Mesenchymal stem cell (in vitro differentiated cells and primary cell): ENCODE data around the gene KRT82.

Experiments
- DNase-seq: peaks from one replicate; pipeline ENCODE4 v3.0.0-alpha.2; 2013
- H2AFZ ChIP-seq: one replicate; pipeline ENCODE4 v1.6.1; 2013; ENCODE audit warnings: low read depth, mild to moderate bottlenecking, control low read depth, inconsistent platforms, low read length, moderate library complexity
- H2AK5ac ChIP-seq: 2 replicates; pipeline ENCODE4 v1.6.1; 2013; ENCODE audit warnings: low read length, moderate library complexity, mild to moderate bottlenecking, inconsistent platforms; ENCODE audit not compliant: severe bottlenecking
- H2BK120ac ChIP-seq: one replicate; pipeline ENCODE4 v1.6.1; 2013; ENCODE audit warnings: low read depth, mild to moderate bottlenecking, inconsistent platforms, low read length, moderate library complexity
- H2BK12ac ChIP-seq, 2 experiments: one replicate each; pipeline ENCODE4 v1.6.1; 2013; ENCODE audit warnings: inconsistent platforms in 2 of 2, low read length in 2 of 2, mild to moderate bottlenecking in 2 of 2, moderate library complexity in 2 of 2, control low read depth in 1 of 2
- H2BK15ac ChIP-seq: one replicate; pipeline ENCODE4 v1.6.1; 2013; ENCODE audit warnings: mild to moderate bottlenecking, low read depth, inconsistent platforms; ENCODE audit not compliant: poor library complexity, severe bottlenecking
- H2BK5ac ChIP-seq: 2 replicates; pipeline ENCODE4 v1.6.1; 2013; ENCODE audit warnings: low read depth, mild to moderate bottlenecking, low read length, control low read depth, inconsistent platforms; ENCODE audit not compliant: poor library complexity, severe bottlenecking
- H3K14ac ChIP-seq, 2 experiments: one replicate each; pipeline ENCODE4 v1.6.1; 2013; ENCODE audit warnings: inconsistent platforms in 2 of 2, low read length in 2 of 2, control low read depth in 1 of 2, mild to moderate bottlenecking in 1 of 2, moderate library complexity in 1 of 2
- H3K18ac ChIP-seq, 2 experiments: one replicate each; pipeline ENCODE4 v1.6.1; 2013; ENCODE audit warnings: inconsistent platforms in 2 of 2, low read length in 2 of 2, control low read depth in 1 of 2, low read depth in 1 of 2, mild to moderate bottlenecking in 1 of 2
- H3K23ac ChIP-seq, 2 experiments: one replicate each; pipeline ENCODE4 v1.6.1; 2013; ENCODE audit warnings: inconsistent platforms in 2 of 2, low read length in 2 of 2, mild to moderate bottlenecking in 2 of 2, moderate library complexity in 2 of 2, control low read depth in 1 of 2
- H3K27ac ChIP-seq: 2 replicates; pipeline ENCODE4 v1.5.1; 2013; ENCODE audit warnings: mild to moderate bottlenecking, moderate library complexity, low read length, control low read depth, inconsistent platforms; ENCODE audit not compliant: poor library complexity, severe bottlenecking
- H3K27me3 ChIP-seq, 2 experiments: 2 replicates each; pipeline versions ENCODE4 v1.6.1 to v1.7.0; 2013; ENCODE audit warnings: low read length in 2 of 2, mild to moderate bottlenecking in 2 of 2, moderate library complexity in 2 of 2, control low read depth in 1 of 2, inconsistent platforms in 1 of 2; ENCODE audit not compliant: control insufficient read depth in 1 of 2, insufficient read depth in 1 of 2
- H3K36me3 ChIP-seq, 2 experiments: 2 replicates each; pipeline versions ENCODE4 v1.6.1 to v1.7.0; 2013; ENCODE audit warnings: low read length in 2 of 2, control low read depth in 1 of 2, inconsistent platforms in 1 of 2, low read depth in 1 of 2, mild to moderate bottlenecking in 1 of 2; ENCODE audit not compliant: insufficient read depth in 2 of 2, control insufficient read depth in 1 of 2
- H3K4ac ChIP-seq, 2 experiments: one replicate each; pipeline ENCODE4 v1.6.1; 2013; ENCODE audit warnings: inconsistent platforms in 2 of 2, low read length in 2 of 2, mild to moderate bottlenecking in 2 of 2, moderate library complexity in 2 of 2, control low read depth in 1 of 2, low read depth in 1 of 2
- H3K4me1 ChIP-seq: 2 replicates; pipeline ENCODE4 v1.6.1; 2013; ENCODE audit warnings: low read depth, low read length, control low read depth; ENCODE audit not compliant: control insufficient read depth, insufficient read depth
- H3K4me2 ChIP-seq: 2 replicates; pipeline ENCODE4 v1.6.1; 2013; ENCODE audit warnings: low read length, mild to moderate bottlenecking, inconsistent platforms; ENCODE audit not compliant: poor library complexity, severe bottlenecking
- H3K4me3 ChIP-seq, 2 experiments: 2 replicates each; pipeline versions ENCODE4 v1.5.1 to v1.7.0; 2013; ENCODE audit warnings: low read length in 2 of 2, mild to moderate bottlenecking in 2 of 2, control low read depth in 1 of 2, low read depth in 1 of 2; ENCODE audit not compliant: insufficient read depth in 1 of 2
- H3K79me1 ChIP-seq: replicated peaks from 2 replicates; pipeline ENCODE4 v1.6.1; 2013; ENCODE audit warnings: mild to moderate bottlenecking, control low read depth, low read length, inconsistent platforms; ENCODE audit not compliant: poor library complexity, severe bottlenecking
- H3K9ac ChIP-seq: 2 replicates; pipeline ENCODE4 v1.7.0; 2013; ENCODE audit warnings: mild to moderate bottlenecking, low read length, moderate library complexity
- H3K9me3 ChIP-seq: 2 replicates; pipeline ENCODE4 v1.7.0; 2013; ENCODE audit warnings: mild to moderate bottlenecking, low read length; ENCODE audit not compliant: control insufficient read depth
- H4K8ac ChIP-seq: one replicate; pipeline ENCODE4 v1.6.1; 2013; ENCODE audit warnings: inconsistent platforms, mild to moderate bottlenecking, low read length, moderate library complexity
- H4K91ac ChIP-seq: one replicate; pipeline ENCODE4 v1.6.1; 2013; ENCODE audit warnings: mild to moderate bottlenecking, low read length, inconsistent platforms
- WGBS: methylation state at CpG from one replicate; pipeline ENCODE4 v1.1.7; 2013; ENCODE audit warnings: mixed read lengths; 5-methylcytosine and 5-hydroxymethylcytosine counted together

KRT82 gene

GRCh38 chr12:52352951-52353350 lies 53.2 kb downstream of the KRT82 start:
- Histone ChIP-seq H3K4me2 (no peak overlapping the region), H3K4me1 (peaks cover 2% of the 10 kb centered on the region), H2AFZ (no peak overlapping the region), H3K4ac (no peak overlapping the region), H4K91ac (no peak overlapping the region), H3K27me3 (peaks cover 58 to 85% of the 10 kb centered on the region in 2 experiments), H3K23ac (no peak overlapping the region), H3K9ac (no peak overlapping the region), H4K8ac (no peak overlapping the region), H3K27ac (no peak overlapping the region), H2AK5ac (no peak overlapping the region), H3K79me1 (no peaks in the 10 kb centered on the region), H3K14ac (no peak overlapping the region), H2BK15ac (no peak overlapping the region), H2BK12ac (no peak overlapping the region), H2BK120ac (no peak overlapping the region), H3K36me3 (no peaks in the 10 kb centered on the region), H3K18ac (no peak overlapping the region), H2BK5ac (no peak overlapping the region), H3K4me3 (no peak overlapping the region), H3K9me3 (no peaks in the 10 kb centered on the region)
- no peak for DNase-seq
- WGBS: 60% methylated on average over 2 of the region's 2 CpGs

DNA sequence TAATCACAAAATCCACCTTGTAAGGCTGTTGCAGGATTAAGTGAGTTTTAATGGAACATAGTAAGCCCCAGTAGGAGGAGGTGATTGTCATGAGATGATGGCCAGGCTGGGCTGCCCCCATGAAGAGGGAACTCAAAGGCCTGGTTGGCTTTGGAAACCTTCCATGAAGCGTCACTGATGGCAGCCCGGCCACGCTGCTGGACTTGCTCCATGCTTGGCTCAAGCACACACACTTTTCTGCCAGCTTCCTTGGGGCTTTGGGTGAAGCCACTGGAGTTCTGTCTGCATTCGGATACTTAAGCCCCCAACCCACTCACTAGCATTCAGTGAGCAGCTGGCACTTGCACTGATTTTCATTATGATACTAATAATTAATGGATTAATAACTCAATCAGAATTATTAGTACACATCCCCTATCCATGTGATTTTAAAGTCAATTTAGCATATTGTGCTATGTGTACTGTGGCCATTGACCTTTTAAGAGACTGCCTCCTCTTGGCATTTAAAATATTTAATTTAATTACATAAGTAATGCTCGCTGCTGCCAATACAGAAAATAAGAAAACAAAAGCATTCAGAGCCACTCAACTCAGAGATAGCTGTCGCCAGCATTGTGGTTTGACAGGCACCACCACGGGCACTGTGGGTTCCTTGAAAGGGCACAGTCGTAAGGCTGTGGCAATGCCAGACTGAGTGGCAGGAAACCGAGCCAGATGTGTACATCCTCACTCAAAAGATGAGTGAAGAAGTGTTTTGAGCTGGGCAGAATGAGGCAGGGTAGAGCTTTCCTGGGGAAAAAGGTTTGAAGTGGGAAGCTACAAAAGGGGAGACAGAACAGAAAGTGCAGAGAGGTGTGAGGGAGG lies 54.7 kb downstream of the KRT82 start:
- H4K91ac ChIP-seq: no peak overlapping the region

DNA sequence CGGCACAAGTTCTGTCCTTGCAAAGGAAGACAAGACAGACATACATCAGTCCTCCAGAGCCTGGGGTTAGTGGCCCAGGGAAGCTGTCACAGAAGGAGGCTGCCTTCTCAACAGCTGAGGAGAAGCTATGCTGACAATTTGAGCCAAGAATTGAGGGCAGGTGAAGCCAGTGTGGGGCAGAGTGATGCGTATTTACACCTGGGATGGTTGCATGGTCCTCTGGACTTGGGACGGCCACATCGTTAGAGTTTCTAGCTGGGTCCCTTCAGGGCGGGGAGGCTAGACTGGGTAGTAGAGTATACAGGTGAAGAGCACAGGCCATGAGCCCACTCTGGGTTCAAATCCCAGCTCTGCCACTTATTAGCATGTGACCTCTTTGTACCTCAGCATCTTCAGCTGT lies 55.3 kb downstream of the KRT82 start:
- Histone ChIP-seq H3K9ac (no peak overlapping the region), H3K27me3 (peaks cover 57 to 94% of the 10 kb centered on the region in 2 experiments), H2AFZ (no peak overlapping the region), H2BK120ac (no peak overlapping the region), H3K4me3 (no peak overlapping the region), H3K36me3 (no peaks in the 10 kb centered on the region), H4K91ac (no peak overlapping the region), H3K23ac (no peak overlapping the region), H3K79me1 (no peaks in the 10 kb centered on the region), H3K4me1 (no peaks in the 10 kb centered on the region), H3K4me2 (no peak overlapping the region), H2BK5ac (no peak overlapping the region), H4K8ac (no peak overlapping the region), H3K9me3 (no peaks in the 10 kb centered on the region), H2BK12ac (no peak overlapping the region), H2AK5ac (no peak overlapping the region), H3K4ac (no peak overlapping the region), H3K27ac (no peak overlapping the region), H2BK15ac (no peak overlapping the region), H3K14ac (no peak overlapping the region), H3K18ac (no peak overlapping the region)
- no peak for DNase-seq
- 83% methylated on average over 5 of the region's 5 CpGs for WGBS

More for the DNA sequence above, 54.7 kb downstream of the KRT82 start:
- Histone ChIP-seq H3K27me3 (peaks cover 52 to 87% of the 10 kb centered on the region in 2 experiments), H2BK12ac (no peak overlapping the region), H2BK15ac (no peak overlapping the region), H3K14ac (no peak overlapping the region), H3K9ac (no peak overlapping the region), H3K27ac (no peak overlapping the region), H3K4me3 (no peak overlapping the region), H2AFZ (no peak overlapping the region), H2AK5ac (no peak overlapping the region), H4K8ac (no peak overlapping the region), H3K4me1 (peaks cover 2% of the 10 kb centered on the region), H3K4ac (no peak overlapping the region), H3K23ac (no peak overlapping the region), H3K9me3 (no peaks in the 10 kb centered on the region), H2BK5ac (no peak overlapping the region), H3K79me1 (no peaks in the 10 kb centered on the region), H2BK120ac (no peak overlapping the region), H3K18ac (no peak overlapping the region), H3K4me2 (no peak overlapping the region), H3K36me3 (no peaks in the 10 kb centered on the region)
- DNase-seq: no peak
- WGBS: 72% methylated on average over 8 of the region's 9 CpGs

- no peak overlapping the region for H2BK15ac ChIP-seq
- no peak overlapping the region for H3K27ac ChIP-seq
- H2AFZ ChIP-seq: no peak overlapping the region
- H3K4me3 ChIP-seq: no peak overlapping the region
- no peak overlapping the region for H2BK5ac ChIP-seq
- no peak overlapping the region for H2BK120ac ChIP-seq
- DNase-seq: no peak
- H3K4me2 ChIP-seq: no peak overlapping the region
- H3K18ac ChIP-seq: no peak overlapping the region
- H3K9ac ChIP-seq: no peak overlapping the region
- H3K14ac ChIP-seq: no peak overlapping the region
- no peaks in the 10 kb centered on the region for H3K9me3 ChIP-seq
- H4K91ac ChIP-seq: no peak overlapping the region
- no peaks in the 10 kb centered on the region for H3K4me1 ChIP-seq
- H2AK5ac ChIP-seq: no peak overlapping the region
- H3K27me3 ChIP-seq: peaks cover 53 to 93% of the 10 kb centered on the region in 2 experiments
- H3K4ac ChIP-seq: no peak overlapping the region
- no peaks in the 10 kb centered on the region for H3K79me1 ChIP-seq
- H3K36me3 ChIP-seq: no peaks in the 10 kb centered on the region
- no peak overlapping the region for H2BK12ac ChIP-seq
- 90% methylated on average over 7 of the region's 8 CpGs for WGBS
- no peak overlapping the region for H4K8ac ChIP-seq
- no peak overlapping the region for H3K23ac ChIP-seq
These were observed 56.0 kb downstream of the KRT82 start for GRCh38 chr12:52350021-52350620.
